ENCODE data around the gene CHST14.

The CHST14 gene

GRCh38 chr15:40498418-40498817, 27.6 kb downstream of the CHST14 start:
- Histone ChIP-seq H3K27ac (no peak overlapping the region), H3K9me3 (ENCODE audit: severe bottlenecking) (no peaks in the 10 kb centered on the region), H3K4me3 (ENCODE audit: low read depth, low read length) (no peak overlapping the region), H3K27me3 (ENCODE audit: insufficient read depth, low read depth, severe bottlenecking) (no peaks in the 10 kb centered on the region), H3K36me3 (no peaks in the 10 kb centered on the region)
- TF ChIP-seq CTCF (IDR thresholded peaks at IDR 0.05; ENCODE audit: low read depth, low read length) = no peak
- no peak for DNase-seq

DNA sequence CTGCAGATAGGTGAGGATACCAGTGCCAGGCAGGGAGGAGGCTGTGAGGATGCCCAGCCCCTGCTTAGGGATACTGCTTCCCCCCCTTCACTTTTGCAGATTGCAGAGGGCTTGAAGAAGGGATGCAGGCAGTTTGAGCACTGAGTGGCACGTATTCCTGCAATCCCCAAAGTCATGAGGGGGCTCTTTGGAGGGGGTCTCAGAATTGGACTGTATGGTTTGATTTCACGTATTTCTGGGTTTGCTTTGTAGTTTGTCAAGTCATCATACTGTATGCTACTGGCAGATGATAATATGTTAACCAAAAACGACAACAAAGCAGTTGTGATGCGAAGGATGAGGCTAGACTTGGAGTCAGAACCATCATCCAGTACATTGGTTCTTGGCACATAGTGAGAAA, 28.1 kb downstream of the CHST14 start:
- Histone ChIP-seq H3K27ac (no peak overlapping the region), H3K36me3 (no peaks in the 10 kb centered on the region), H3K27me3 (ENCODE audit: insufficient read depth, low read depth, severe bottlenecking) (no peaks in the 10 kb centered on the region), H3K9me3 (ENCODE audit: severe bottlenecking) (no peaks in the 10 kb centered on the region), H3K4me3 (ENCODE audit: low read depth, low read length) (no peak overlapping the region)
- TF ChIP-seq CTCF (IDR thresholded peaks at IDR 0.05; ENCODE audit: low read depth, low read length) = no peak
- DNase-seq = no peak

DNA sequence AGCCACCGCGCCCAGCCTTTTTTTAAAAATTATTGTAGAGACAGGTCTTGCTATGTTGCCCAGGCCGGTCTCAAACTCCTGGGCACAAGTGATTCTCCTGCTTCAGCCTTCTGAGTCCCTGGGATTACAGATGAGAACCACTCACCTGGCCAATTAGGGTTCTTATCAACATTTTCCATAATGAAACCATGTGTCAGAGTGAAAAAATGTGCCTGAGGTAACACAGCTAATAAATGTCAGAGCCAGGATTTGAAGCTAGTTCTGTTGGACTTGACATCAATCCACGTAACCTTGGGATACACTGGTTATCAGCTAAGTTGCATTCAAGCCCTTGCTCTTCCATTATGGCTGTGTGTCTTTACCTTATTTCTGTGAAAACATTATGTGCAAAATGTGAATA, 29.1 kb downstream of the CHST14 start:
- no peak for TF ChIP-seq CTCF (IDR thresholded peaks at IDR 0.05; ENCODE audit: low read depth, low read length)
- Histone ChIP-seq H3K9me3 (ENCODE audit: severe bottlenecking) (no peaks in the 10 kb centered on the region), H3K27me3 (ENCODE audit: insufficient read depth, low read depth, severe bottlenecking) (no peaks in the 10 kb centered on the region), H3K36me3 (no peaks in the 10 kb centered on the region), H3K27ac (no peak overlapping the region), H3K4me3 (ENCODE audit: low read depth, low read length) (no peak overlapping the region)
- DNase-seq = no peak

DNA sequence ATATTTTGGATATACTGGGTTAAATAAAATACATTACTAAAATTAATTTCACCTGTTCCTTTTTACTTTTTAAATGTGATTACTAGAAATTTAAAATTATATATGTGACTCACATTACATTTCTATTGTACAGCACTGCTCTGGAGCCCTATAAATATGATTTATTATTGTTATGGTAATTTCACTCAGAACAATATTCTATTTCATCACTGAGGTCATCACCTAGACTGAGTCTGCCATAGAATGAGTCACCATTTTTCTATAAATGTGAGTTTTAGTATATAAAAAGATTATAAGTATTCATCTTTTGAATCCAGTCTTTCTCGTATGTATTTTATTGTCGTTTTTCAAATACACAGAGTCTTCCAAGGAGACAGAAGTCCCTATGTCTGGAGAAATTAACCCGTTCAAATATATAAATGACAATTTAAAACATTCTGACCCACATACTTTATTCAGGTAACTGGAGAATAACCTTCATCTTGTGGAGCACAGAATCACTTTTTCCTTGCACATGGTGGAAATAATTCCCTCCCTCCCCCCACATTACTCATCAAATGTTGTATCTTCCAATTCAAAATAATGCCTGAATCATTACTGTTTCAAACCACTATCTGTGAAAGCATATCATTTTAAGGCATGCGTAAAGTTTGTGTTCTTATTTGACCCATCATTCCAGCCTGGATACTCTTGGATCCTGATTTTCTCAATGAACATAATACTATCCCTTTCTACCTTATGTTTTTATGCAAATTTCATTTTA, 30.0 kb downstream of the CHST14 start:
- no peak for DNase-seq
- Histone ChIP-seq H3K4me3 (ENCODE audit: low read depth, low read length) (no peak overlapping the region), H3K27me3 (ENCODE audit: insufficient read depth, low read depth, severe bottlenecking) (no peaks in the 10 kb centered on the region), H3K36me3 (no peaks in the 10 kb centered on the region), H3K9me3 (ENCODE audit: severe bottlenecking) (no peaks in the 10 kb centered on the region), H3K27ac (no peak overlapping the region)
- no peak for TF ChIP-seq CTCF (IDR thresholded peaks at IDR 0.05; ENCODE audit: low read depth, low read length)

GRCh38 chr15:40501487-40501886, 30.7 kb downstream of the CHST14 start:
- no peak for TF ChIP-seq CTCF (IDR thresholded peaks at IDR 0.05; ENCODE audit: low read depth, low read length)
- H3K4me3 ChIP-seq (ENCODE audit: low read depth, low read length) = no peak overlapping the region
- no peak for DNase-seq
- H3K27ac ChIP-seq = no peak overlapping the region
- no peaks in the 10 kb centered on the region for H3K9me3 ChIP-seq (ENCODE audit: severe bottlenecking)
- H3K27me3 ChIP-seq (ENCODE audit: insufficient read depth, low read depth, severe bottlenecking) = no peaks in the 10 kb centered on the region
- no peaks in the 10 kb centered on the region for H3K36me3 ChIP-seq
